Measurements from ENCODE around the gene SNX25.
"Not testable (repeated sequence)": the region's sequence is repeated elsewhere in the genome, so short reads cannot be mapped to it uniquely, and the experiment has no call there.

The SNX25 gene

DNA sequence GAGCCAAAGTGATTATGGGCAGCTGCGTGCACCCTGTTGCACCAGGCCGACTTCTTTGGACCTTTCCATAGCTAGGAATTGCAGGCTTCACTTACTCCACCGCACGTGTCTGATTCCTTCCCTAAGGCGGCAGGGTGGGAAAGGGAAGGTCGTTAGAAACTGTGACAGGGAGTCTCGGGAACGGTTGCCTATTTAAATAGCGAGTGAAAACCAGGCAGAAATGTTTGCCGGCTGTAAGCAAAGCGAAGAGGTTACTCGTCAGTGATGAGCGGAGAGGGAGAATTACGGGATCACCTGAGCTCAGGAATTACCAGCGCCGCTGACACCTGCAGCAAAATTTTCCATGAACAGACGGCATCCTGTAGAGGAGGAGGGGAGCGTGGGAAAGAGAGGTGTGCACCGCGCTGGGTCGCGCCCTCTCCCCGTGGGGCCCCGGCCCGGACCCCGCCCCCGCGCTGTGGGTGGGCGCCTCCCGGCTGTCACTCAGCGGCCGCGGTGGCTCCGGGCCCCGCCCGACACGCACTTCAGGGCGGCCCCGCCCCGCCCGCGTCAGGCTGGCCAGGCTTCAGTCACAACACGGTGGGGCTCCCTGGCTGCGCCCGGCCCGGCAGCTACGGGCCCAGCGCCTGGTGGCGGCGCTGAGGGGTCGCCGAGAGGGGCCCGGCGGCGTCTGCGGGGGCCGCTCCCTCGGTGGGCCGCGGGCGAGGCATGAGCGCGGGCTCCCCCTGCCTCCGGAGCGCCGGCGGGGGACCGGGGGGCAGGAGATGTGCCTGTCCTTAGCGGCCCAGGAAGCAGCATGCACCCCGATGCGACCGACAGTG is at the start of gene SNX25:
TSS of gene SNX25 (plus strand) at position 568 of the 821 bp plus-strand sequence. CDS start at position 797, 229 bp downstream.
- DNase-seq: peak; percentile 51

DNA sequence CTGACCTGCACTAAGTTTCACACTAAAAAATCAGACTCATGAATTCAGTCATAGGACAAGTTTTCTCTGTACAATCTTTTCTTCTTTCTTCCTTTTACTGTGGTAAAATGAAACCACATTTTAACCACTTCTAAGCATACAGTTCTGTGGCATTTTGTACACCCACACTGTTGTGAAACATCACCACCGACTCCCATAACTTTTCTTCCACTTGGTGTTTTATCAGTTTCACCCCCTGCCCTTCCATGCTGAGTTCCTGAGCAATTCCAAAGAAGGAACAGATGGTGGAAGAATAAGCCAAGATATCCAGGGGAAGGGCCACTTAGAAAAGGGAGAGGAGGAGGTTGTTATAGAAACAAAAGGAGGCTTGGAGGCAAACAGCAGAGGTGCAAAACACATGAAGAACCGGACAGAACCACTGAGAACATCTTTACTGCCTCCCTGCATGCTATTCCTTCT is 43.8 kb upstream of the SNX25 start:
- no peak for DNase-seq

DNA sequence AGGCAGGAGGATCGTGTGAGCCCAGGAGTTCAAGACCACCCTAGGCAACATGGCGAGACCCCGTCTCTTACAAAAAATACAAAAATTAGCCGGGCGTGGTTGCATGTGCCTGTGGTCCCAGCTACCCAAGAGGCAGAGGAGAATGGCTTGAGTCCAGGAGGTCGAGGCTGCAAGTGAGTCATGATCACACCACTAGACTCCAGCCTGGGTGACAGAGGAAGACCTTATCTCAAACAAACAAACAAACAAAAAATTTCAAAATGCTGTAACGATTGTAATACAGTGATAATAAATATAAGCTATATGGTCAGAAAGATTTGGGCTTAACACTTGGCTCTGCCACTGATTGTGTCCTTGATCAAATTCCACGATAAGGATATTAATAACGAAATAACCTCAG is 42.2 kb upstream of the SNX25 start:
- DNase-seq: no peak

DNA sequence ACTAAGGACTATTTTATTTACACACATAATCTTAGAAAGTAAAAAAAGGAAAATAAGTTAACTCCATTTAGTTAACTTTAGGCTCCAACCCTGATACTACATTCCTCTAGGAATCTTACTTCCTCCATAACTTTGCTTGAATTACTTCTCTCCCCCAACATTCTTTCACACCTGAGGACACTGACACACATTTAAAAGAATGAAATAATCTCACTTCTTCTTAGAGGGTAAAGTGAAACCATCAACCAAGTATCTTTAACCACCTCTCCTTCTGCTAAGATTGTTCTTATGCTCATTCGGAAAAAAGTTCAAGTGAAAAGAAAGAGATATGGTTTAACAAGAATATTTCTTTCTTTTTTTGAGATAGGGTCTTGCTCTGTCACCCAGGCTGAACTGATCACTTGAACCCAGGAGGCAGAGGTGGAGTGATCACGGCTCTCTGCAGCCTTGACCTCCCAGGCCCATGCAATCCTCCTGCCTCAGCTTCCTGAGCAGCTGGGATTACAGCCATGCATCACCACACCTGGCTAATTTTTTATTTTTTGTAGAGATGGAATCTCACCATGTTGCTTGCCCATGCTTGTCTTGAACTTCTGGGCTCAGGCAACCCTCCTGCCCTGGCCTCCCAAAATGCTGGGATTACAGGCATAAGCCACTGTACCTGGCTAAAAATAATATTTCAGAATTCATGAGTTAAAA is 37.9 kb upstream of the SNX25 start:
- DNase-seq: no peak

DNA sequence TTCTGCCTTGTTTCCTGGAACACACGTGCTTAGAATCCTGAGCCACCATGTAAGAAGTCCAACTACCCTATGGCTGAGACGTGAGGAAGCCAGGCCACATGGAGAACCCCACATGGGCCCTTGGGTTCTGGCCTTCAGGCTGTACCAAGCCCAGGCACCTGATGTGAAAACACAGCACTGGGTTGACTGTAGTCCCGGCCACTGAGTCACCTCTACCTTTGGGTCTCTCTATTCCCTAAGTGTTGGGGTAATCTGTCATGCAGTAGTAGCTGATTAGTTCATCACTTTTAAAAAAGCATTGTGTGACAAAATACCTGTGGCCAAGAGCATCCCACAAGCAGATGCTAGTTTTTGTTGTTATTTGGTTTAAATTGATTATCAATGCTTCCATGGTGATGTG is 29.9 kb upstream of the SNX25 start:
- no peak for DNase-seq

DNA sequence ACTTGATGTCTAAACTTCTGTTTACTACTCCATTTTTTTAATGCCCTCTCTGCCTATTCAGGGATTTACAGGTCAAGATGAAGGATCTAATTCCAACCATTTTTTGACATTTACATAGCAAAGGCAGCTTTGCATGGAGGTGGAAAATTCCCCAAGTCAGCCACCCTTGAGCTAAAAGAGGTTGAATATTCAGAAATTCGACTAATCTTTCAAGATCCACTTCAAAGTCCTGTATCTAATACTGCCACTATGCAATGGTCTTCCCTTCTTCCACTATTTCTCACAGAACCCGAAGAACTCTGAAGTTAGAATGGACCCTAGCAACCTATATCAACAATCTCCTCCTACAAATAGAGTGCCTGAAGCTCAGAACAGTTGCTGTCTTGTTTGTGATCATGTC is 27.2 kb upstream of the SNX25 start:
- no peak for DNase-seq

DNA sequence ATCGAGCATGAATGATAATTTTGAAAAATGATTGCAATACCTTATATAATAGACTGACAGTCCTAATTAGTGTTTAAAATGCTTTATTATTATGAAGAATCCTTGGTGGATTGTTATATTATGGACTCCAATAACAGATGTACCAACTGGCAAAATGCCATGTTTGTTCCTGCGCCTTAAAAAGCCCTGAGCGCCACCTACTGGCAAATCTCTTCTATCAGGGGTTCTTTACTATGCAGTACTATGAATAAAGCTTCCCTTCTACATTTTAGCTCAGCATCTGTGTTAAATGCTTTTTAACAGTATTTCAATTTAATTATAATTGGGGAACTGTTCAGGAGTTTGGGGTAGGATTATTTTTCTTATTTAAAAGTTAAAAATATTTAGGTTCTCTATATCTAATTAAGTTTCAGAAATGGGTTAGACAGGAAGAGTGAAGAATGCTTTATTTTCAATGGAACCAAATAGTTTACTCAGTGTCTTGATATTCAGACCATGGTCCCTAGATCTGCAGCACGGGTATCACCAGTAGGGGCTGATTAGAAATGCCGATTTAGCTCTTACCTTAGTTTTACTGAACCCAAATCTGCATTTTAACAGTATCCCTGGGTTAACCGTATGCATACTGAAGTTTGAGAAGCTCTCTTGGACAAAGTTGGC is 25.6 kb upstream of the SNX25 start:
- DNase-seq: peak; percentile 80

DNA sequence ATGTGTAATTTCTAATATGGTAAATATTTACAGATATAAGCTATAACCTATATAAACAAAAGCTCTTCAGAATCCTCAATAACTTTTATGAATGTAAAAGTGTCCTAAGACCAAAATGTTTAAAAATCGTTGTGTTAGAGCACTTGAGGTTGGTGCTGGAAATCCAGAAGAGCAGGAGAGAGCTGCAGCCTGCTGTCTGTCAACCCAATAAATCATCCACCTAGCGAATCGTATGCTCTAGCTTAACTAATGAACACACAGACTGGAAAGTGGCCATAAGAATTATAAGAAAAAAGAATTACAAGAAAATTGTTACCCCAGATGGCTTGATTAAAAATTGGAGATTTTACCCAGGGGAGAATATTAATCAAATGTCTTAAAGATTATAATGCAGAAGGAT is 22.6 kb upstream of the SNX25 start:
- no peak for DNase-seq

DNA sequence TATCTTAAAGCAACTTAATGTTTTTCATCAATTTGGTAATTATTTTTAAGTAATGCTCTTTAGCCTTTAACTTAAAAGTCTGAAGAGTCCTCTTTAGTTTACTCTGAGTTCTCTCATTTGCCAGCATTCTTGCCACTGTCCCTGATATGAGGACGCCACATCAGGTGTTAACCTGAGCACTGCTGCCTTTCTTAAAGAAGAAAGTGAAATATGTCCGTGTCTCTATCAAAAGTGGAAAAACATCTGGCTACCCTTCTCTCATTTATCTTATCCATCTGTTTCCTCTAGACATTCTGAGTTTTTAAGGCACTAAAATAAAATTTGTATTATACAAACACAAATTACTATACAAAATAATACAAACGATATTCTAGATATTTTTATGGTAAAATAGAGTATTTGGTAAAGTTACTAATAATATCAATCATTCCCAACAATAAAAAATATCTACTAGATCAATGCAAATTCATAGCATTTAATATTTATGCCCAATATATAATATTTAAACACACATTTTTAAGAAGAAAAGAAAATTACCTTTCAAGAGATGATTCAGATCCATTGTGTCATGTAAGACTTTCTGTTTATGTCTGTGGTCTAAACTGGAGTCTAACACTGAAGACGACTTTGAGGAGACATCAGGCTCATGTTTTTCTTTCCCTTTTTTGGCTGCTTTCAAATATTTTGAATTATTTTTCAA is 19.6 kb upstream of the SNX25 start:
- DNase-seq: no peak

DNA sequence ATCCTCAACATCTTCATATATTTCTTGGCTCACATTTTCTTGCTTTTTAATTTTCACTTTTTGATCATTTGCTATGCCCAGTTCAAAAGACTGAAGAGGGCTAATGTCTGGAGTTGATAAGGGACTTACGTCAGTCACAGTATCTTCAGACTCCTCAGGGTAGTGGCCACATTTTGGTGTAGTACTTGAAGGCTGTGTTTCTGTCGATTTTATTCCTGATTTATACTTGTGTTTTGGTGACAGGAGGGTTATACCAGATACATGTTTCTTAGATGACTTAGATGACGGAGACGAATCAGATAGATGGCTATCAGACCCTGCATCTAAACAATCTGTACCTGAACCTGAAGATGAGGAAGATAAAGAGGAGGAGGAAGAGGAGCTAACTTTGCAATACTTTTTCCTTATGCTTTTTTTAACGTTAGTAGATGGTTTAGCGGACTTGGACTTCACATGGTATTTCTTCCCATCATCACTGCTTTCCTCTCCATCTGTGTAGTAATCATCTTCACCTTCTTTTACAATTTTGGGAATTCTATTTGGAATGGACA is 19.0 kb upstream of the SNX25 start:
- DNase-seq: no peak

DNA sequence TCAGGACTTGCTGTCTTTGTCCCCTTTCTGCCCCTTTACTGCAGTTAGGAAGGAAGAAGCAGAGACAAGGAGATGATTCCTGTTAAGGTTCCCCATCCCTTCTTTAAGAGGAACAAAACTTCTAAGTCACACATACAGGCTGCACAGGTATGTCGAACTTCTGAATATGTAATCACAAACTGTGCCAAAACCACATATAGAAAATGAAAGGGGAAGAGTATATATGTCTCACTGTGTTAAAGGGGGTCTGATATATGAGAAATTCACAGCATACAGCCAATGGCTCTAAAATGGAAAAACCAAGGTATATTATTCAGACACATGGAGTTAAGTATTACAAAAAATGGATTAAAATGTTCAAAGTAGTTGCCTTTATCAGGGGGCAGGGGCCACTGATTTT is 17.3 kb upstream of the SNX25 start:
- DNase-seq: no peak

DNA sequence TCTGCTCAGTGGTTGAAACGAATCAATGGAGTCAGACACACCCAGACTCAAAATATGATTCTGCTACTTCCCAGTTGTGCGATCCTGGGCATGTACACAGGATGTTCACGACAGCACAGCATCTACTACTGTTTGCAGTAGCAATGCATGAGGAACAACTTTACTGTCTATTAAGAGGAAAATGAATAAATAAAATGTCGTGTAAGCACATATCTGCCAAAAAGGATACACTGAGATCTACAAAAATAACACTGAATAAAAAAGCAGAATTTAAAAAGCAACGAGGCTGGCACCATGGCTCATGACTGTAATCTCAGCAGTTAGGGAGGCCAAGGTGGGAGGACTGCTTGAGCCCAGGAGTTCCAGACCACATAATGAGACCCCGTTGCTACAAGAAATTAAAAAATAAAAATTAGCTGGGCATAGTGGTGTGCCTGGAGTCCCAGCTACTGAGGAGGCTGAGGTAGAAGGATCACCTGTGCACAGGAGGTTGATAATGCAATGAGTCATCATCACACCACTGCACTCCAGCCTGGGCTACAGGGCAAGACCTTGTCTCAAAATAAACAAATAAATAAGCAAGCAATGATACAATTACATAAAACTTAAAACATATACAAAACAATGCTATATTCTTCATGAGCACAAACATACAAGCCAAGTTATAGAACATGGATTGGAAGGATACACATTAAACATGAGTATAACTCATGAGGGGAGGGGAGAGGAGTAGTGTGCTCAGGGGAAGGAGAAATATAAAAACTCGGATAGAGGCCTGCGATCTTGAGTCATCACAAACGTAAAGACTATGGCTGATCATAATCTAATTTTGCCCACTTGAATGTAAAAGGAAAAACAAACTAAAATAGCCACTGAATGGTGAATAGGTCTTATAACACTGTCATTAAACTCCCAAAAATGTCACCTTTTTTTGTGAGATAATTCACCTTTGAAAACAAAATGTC is 14.2 kb upstream of the SNX25 start:
- DNase-seq: no peak

DNA sequence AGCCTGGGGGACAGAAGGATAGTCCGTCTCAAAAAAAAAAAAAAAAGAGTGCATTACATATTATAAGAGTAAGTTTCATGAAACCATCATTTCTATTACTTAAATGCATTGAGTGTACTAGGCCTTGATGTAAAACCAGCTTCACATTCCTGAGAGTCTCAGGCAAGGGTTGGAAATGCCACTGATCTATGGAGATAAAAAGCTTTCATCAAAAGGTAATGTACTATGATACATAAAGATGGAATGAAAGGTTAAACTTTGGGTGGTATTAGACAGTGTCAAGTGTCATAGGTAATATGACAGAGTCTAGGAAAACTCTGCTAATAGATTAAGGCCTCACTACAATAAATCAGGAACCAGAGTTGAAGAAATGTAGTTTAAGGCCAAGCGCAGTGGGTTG is 13.0 kb upstream of the SNX25 start:
- no peak for DNase-seq

DNA sequence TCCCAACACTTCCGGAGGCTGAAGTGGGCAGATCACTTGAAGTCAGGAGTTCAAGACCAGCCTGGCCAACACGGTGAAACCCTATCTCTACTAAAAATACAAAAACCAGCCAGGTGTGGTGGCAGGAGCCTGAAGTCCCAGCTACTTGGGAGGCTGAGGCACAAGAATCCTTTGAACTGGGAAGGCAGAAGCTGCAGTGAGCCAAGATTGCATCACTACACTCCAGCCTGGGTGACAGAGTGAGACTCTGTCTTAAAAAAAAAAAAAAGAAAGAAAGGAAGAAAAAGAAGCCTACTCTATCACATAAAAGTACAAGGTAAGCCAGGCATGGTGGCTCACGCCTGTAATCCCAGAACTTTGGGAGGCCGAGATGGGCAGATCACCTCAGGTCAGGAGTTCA is 11.2 kb upstream of the SNX25 start:
- DNase-seq: not testable (repeated sequence)

DNA sequence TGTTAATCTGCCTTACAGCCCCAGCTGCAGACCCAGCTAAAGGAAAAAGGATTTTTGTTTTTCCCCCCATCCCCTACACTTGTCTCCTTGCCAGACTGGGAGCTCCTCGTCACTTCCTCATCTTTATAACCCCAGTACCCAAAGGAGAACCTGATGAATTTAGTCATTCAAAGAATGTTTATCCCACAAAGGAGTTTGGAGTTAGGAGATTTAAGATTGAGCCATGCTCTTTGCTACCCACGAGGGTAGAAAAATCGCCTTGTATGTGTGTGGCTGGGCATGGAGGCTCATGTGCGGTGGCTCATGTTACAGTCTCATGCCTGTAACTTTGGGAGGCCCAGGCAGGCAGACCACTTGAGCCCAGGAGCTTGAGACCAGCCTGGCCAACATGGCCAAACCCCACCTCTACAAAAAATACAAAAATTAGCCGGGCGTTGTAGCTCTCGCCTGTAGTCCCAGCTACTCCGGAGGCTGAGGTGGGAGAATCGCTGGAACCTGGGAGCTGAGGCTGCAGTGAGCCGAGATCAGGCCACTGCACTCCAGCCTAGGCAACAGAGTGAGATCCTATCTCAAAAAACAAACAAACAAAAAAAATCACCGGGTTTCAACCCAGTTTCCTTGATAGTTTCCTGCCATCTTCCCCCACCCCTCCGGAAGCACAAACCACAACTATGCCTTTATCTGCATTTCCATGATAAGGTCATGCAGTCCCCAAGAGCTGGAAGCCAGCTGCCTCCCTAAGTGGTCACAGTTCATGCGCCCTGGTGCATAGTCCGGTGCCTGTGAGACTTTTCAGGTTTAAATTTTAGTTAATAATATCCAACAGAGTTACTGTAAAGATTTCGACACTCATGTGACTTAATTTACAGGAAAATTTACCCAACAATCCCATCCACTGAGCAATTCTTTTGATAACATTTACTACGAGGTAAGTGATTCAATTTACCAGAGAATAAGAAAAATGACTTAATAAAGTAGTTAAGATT is 7.1 kb upstream of the SNX25 start:
- no peak for DNase-seq

DNA sequence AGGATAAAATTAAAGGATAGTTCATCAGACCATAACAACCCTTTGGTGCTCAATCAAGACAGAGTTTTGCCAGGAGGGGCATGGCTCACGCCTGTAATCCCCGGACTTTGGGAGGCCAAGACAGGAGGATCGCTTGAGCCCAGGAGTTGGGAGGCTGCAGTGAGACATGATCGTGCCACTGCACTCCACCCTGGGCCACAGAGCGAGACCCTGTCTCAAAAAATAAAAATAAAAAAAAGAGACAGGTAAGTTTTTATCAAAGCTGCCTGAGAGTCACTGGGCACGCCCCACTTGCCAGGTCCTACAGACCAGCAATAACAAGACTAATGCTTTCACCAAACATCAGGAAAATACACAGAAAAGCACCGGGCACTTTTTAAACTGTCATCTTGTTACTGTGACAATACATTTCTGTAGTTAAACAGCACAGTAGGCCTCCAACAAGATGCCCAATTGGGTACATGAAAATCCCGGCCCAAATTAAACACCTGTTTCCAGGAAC is 6.4 kb upstream of the SNX25 start:
- no peak for DNase-seq

DNA sequence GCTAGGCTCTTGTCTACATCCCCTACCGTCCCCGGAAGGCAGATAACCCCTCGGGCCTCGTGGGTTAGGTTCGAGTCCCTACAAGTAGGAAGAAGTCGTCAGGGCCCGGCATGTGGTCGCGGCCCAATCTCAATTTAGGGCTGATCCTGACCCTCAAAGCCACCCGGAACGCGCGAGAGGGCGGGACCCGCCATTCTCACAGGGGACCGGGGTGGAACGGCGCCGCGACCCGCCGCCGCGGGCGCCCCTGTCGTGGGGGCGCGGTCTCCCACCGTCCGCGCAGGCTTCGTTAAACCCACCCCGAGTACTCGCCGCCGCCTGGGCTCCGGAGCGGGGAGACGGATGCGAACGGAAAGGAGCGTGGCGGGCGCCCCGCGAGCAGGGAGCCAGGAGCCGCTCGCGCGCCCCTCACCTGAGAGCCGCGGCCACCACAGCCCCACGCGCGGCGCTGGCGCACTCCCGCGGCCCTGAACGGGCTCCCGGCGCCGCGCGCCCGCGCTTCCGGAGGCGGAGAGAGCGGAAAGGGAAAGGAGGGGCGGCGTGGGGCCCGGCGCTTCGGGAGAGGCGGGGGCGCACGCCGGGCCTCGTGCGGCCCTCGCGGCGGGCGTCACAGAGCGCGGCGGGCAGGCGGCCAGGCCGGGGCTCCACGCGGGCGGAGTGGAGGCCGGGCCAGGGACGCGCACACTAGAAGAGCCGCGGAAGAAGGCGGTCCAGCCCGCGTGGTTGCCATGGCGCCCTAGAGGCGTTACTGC is 5.7 kb upstream of the SNX25 start, which contains the start of gene CFAP97:
TSS of gene CFAP97 (minus strand) at position 515 of the 752 bp plus-strand sequence. CDS start 12,804 bp downstream, outside the sequence.
- peak; percentile 62 for DNase-seq

DNA sequence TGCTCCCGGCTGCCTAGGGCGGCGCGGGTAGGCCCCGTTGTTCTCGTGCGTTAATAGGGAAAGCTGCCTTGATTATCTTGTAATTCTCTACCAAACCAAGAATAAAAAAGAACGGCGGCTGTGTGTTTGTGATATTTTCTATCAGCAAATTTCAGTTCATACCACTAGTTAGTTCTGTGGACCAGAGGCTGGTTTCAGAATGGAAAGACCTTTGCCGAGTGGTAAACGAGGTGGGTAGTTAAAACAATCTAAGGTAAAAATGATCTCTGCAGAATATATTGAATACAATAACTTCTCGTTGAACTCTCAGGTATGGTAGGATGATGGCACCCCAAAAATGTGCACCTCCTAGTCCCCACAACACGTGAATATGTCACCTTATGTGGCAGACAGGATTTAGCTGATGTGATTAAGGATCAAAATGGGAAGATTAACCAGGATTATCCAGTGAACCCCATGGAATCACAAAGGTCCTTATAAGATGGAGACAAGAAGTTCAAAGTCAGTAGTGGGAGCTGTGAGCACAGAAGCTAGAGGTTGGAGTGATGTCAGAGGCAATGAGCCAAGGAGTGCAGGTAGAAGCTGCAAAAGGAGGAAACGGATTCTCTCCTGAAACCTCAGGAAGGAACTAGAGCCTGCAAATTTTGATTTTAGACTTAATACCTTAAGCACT is 5.0 kb upstream of the SNX25 start:
- peak; percentile 7 for DNase-seq

DNA sequence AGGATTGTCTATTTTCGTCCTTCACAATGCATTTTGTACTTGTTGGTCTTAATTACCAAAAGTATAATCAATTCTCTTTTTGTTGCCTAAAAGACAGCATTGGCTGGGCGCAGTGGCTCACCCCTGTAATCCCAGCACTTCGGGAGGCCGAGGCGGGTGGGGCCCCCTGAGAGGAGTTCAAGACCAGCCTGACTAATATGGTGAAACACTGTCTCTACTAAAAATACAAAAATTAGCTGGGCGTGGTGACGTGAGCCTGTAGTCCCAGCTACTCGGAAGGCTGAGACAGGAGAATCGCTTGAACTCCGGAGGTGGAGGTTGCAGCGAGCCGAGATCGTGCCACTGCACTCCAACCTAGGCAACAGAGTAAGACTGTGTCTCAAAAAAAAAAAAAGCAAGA is 4.3 kb upstream of the SNX25 start:
- DNase-seq: not testable (repeated sequence)
